ENCODE data around the gene RIMS1.
A peak's percentile ranks its signal among the peaks of the same experiment; 100 is the strongest.

The RIMS1 gene

DNA sequence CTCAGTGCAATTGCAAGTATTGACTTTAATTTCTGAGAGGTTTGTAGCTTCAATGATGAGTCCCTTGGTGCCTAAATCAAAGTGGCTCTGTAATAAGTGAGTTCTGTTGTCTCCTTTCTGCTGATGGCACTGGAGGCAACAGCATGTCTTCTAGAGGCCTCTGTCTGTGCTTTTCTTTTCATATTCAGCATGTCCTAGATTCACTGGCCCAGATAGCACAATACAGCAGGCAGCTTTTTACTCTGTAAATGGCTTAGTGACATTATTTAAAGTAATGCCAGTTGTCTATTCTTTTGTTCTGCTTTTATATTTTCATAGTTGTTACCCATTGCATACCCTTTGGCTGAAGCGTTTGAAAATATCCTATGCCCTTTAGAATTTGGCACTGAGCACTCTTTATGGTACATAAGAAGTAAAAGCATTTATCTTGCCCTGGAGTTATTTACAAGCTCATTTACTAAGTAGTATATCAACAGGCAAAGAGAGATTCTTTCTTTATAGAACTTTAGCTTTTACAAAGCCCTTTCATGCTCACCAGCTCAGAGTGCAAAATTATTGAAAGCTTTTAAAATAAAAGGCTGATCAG lies 464.0 kb downstream of the RIMS1 start:
- no peak for DNase-seq

DNA sequence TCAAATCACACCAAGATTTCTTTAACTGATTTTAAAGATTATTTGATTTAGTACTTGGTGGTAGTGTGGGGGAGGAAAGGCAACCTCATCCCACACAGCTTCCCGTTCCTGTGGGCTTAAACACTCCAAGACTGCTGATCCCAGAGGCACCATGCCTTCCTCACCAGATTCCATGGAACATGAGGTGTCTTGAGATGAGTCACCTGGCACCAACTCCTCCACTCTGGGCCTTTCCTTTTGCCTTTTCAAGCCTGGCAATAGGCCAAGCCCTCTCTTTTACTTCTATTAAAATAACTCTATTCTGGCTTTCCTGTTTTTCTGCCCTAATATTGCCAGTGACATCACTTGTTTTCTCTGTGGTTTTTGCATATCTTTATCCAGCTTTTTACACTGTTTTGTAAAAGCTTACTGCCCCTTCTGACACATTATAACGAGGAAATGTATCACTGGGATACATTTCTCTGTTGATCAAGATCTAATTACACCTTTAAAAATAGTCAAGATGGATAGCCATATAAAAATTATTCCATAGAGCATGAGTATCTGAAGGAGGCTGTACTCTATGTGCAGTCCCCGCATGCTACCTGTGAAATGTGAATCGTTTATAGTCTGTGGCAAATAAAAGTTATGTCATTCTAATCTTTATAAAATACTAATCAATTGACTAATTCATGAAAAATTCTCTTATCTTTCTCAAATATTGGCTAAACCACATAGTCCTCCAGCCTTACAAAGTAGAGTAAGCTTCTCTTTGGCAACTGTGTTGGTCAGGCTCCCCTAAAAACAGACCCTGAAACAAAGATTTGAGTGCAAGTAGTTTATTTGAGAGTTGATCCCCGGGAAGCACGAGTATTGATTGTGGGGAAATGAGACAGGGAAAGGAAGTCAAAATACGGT lies 477.7 kb downstream of the RIMS1 start:
- DNase-seq: peak; percentile 99

- DNase-seq: no peak
Measured at GRCh38 chr6:72365773-72366172, 479.4 kb downstream of the RIMS1 start.

DNA sequence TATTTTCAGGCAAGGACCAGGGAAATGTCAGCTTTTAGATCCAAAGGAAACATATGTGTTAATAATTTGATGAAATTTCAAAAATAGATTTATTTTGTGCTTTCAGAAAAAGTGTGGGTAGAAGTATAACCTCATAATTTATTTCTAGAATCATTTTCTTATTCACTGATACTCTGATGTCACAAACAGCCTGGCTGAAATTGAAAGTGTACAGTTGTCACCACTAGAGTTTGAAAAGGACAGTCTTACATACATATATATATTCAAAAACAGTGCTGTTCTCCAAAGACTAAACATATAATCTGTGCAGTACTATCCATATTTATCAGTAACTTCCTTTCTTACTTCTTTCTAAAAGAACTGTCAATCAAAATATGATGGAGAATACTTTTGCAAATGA lies 481.1 kb downstream of the RIMS1 start:
- no peak for DNase-seq

DNA sequence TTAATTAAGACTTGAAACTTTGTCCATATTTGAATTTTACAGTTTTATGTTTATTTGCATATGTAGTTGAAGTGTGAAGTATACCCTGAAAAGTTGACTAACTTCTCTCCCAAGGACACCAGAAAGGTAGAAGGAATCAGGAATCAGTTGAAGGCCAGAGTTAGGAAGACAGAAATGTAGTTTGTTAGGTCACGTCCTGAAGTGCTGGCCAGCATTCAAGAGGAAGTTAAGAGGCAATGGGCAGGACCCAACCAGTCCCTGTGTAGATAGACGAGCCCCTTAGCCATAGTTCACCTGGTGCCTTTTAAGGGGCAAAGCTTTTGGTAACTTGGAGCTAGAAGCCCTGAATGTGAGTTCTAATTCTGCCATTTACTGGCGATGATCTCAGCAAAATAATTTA lies 485.1 kb downstream of the RIMS1 start:
- DNase-seq: no peak

DNA sequence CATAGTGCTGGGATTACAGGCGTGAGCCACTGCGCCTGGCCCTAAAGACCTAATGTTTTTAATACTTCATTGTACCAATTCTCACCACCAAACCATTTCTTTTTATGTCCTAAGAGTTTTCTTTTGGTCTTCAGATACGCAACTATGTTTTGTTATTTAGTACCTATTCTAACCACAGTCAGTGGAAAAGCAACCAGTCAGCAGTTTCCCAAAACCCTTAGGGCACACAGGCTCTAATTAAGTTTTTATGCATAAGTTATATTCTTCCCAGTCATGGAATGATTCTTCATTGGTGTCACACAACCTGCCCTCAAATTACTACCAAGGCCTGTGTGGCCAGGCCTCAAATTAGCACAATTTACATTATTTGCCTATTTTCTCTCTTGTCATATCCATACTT lies 487.8 kb downstream of the RIMS1 start:
- no peak for DNase-seq

DNA sequence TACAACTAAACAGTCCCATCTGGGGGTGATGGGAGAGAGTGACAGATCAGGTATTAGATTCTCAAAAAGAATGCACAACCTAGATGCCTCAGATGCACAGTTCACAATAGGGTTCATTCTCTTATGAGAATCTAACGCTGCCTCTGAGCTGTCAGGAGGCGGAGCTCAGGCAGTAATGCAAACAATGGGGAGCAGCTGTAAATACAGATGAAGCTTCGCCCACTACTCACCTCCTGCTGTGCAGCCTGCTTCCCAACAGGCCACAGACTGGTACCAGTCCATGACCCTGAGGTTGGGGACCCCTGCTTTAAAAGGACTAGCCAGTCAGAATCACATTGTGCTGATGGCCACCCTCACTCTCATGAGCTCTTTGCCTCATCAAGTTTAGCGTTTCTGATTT lies 488.5 kb downstream of the RIMS1 start:
- DNase-seq: no peak

GRCh38 chr6:72376736-72377135 lies 490.4 kb downstream of the RIMS1 start:
- no peak for DNase-seq

- DNase-seq: no peak
Measured at GRCh38 chr6:72381076-72381475, 494.7 kb downstream of the RIMS1 start.

- DNase-seq: no peak
Measured at GRCh38 chr6:72382602-72383529, 496.5 kb downstream of the RIMS1 start.

DNA sequence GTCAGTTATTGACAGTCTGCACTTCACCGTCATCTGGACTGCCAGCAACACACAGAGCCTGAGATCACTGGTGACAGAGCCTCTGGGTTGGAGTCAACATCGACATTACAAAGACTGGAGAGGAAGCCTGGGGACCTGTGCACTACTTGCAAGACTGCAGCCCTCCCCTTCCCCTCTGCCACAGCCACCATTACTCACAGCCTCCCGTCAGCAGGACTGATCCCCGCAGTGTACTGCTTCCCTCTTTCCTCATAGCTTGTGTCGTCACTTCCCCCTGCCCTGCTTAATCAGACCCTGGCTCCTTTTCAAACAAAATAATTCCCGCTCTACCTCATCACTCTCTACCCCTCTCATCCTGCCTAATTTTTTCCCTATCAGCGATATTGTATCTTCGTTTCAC lies 500.0 kb downstream of the RIMS1 start:
- DNase-seq: peak; percentile 57

GRCh38 chr6:72389698-72390097 lies 503.3 kb downstream of the RIMS1 start:
- DNase-seq: no peak

GRCh38 chr6:72390548-72390947 lies 504.2 kb downstream of the RIMS1 start:
- no peak for DNase-seq

GRCh38 chr6:72401865-72402264 lies 515.5 kb downstream of the RIMS1 start:
- no peak for DNase-seq

DNA sequence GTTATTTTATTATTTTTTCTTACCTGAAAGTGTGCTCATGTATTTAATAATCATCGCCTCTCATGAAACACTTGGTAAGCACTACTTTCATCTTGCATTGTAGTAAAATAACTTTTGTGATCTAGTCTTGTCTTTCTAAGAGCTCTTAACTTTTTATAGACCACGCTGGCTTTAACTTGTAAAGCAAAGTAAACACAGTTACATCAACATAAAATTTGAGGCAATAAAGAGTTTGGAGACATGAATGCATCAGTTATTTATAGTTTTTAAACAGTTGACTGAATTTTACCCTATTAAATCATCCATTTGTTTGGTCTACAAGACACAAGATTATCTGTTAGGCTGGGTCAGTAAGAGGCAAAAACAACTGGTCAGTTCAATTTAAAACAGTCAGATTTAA lies 517.1 kb downstream of the RIMS1 start:
- DNase-seq: no peak

DNA sequence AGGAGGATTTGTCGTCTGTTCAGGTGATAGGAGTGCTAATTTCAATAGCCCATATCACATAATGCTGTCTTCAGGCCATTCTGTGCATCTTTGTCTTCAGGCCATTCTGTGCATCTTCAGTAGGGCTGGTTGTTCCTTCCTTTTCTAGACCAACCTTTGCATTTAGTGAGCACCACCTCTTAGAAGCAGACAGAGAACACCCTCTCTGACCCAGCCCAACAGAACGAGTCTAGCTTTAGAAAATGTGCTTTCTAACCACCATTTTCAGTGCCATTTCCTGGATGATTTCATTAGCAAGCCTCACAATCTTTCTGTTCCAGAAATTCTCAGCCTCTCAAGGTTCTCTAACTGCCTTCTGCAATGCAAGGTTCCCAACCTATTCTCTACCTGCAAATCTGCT lies 520.2 kb downstream of the RIMS1 start:
- DNase-seq: no peak

DNA sequence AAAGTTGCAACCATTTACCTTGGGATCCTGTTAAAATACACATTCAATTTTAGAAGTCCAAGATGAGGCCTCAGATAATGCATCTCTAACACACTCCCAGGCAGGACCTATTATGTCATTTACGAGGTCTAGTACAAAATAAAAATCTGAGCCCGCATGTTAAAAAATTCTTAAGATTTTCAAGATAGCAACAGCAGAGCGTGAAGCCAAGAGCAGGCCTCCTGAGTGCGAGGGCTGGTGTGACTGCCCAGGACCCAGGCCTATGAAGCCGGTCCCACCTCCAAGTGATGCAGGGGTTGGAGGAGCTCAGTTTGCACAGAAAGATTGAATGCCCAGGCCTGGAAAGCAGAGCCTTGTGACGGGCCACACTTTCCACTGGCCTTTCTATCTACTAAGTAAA lies 524.4 kb downstream of the RIMS1 start:
- DNase-seq: no peak

- peak; percentile 75 for DNase-seq
Measured at GRCh38 chr6:72411872-72412708, 525.7 kb downstream of the RIMS1 start.

GRCh38 chr6:72412709-72413044 lies 526.3 kb downstream of the RIMS1 start:
- DNase-seq: no peak

DNA sequence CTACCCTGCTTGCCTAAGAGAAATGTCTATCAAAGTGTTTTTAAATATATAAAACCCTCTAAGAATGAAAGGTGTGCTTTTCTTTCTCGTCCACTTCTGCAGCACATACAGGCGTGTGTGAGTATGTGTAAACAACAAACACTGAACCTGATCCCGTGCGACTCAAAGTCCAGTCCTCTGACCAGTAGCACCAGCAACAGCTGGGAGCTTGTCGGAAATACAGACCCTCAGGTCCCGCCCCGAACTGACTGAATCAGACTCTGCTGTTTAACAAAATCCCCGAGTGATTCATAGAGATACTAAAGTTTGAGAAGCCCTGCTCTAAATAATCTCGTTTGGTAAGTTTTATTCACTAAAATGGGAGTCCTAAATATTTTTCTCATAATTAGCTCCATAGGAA lies 527.5 kb downstream of the RIMS1 start:
- DNase-seq: no peak

DNA sequence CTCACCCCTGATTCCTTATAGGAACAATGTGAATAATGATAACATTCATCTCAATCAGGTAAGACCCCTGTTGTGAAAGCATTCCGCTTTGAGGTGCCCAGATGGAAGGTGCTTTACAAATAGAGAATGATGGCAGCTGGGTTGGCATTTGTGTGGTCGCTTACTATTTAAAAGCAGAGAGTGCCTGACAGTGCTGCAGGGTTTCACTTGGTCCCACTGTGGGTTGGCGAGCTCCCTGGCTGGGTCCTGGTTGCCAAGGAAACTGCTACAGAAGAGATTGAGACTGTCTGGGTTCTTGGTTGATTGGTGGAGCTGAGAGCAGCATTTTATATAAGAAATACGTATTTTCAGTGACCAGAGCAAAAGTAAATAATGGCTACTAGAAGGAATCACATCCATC lies 528.3 kb downstream of the RIMS1 start:
- DNase-seq: no peak

DNA sequence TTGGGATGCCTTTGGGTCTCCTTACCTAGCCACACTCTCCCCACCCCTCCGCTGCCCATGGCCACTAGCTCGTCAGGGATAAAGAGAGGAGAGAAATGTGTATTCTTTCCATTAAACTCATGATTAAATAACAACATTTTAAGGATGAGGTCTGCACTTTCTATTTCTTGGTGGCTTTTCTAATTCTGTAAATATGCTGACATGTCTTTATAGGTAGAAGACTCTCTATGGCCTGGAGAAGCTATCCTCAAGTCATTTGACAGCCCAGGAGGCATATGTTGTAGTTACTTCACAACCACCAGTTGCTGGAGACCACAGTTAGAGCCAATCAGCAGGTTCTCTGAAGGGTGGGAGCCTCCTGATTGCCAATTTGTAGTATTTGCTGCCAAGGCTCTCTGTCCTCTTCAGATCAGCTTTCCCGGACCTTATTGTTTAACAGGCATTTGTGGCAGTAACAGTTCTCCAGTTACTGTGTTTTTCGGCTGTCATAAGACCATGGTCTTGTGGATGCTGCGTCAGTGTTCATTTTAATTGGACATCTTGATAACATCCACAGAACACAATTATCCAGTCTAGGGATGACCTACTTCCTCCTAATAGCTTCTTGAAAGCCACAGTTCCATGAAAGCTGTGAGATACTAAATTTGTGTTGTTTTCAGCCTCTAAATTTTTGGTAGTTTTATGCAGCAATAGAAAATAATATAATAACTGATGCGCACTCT lies 530.6 kb downstream of the RIMS1 start:
- no peak for DNase-seq

Data from fibroblast of skin of right biceps (primary cell).